Natural killer cell treated with Interleukin-12 subunit alpha and Interleukin-12 subunit beta and Interleukin-15 and Interleukin-18, amount 100 ng/mL, for 72 hours (primary cell): Measurements from ENCODE around the gene PDE11A. TPM values are rescaled to one million over a fixed set of nuclear protein-coding genes. Genes with fewer than 3 reads are reported as not detected.

Source experiments
- ATAC-seq, 2 donors: fragments of 150-1000 bp; cut with Tn5 transposase in 1 of 2; sonication (Bioruptor Pico), chemical (Tn5 transposase) in 1 of 2; 2 replicates each; pipeline ENCODE4 v1.10.0; 2021
- DNase-seq: peaks from one replicate; pipeline ENCODE4 v3.0.0; 2022; ENCODE audit warnings: low spot score
- H3K27ac Mint-ChIP-seq, 2 donors: 1 replicate in 1 of 2; 2 replicates in 1 of 2; pipeline ENCODE4 v1.8.0; 2022; ENCODE audit warnings: mixed read lengths in 2 of 2, mild to moderate bottlenecking in 1 of 2, moderate library complexity in 1 of 2
- H3K27me3 Mint-ChIP-seq, 2 donors: 1 replicate in 1 of 2; 2 replicates in 1 of 2; pipeline ENCODE4 v1.8.0; 2022; ENCODE audit warnings: mixed read lengths in 2 of 2
- H3K36me3 Mint-ChIP-seq: one replicate; pipeline ENCODE4 v1.8.0; 2022; ENCODE audit warnings: mixed read lengths
- H3K4me1 Mint-ChIP-seq, 2 donors: 1 replicate in 1 of 2; 2 replicates in 1 of 2; pipeline ENCODE4 v1.8.0; 2022; ENCODE audit warnings: low read depth in 2 of 2, mixed read lengths in 2 of 2, mild to moderate bottlenecking in 1 of 2
- H3K4me3 Mint-ChIP-seq: one replicate; pipeline ENCODE4 v1.8.0; 2022; ENCODE audit warnings: mixed read lengths
- H3K9me3 Mint-ChIP-seq: 2 replicates; pipeline ENCODE4 v1.8.0; 2022; ENCODE audit warnings: mixed read lengths
- total RNA-seq, 2 donors: library from RNA; stranded (reverse); gene quantifications; one replicate each; pipeline ENCODE4 v1.2.3, GENCODE V29; 2022

PDE11A gene
- total RNA-seq, 2 donors from 2014 or later = not detected

- Mint-ChIP-seq H3K4me1 (no peaks in the 10 kb centered on the region), H3K36me3 (no peaks in the 10 kb centered on the region)
Measured at GRCh38 chr2:177747384-177747783, 325.2 kb downstream of the PDE11A start.

DNA sequence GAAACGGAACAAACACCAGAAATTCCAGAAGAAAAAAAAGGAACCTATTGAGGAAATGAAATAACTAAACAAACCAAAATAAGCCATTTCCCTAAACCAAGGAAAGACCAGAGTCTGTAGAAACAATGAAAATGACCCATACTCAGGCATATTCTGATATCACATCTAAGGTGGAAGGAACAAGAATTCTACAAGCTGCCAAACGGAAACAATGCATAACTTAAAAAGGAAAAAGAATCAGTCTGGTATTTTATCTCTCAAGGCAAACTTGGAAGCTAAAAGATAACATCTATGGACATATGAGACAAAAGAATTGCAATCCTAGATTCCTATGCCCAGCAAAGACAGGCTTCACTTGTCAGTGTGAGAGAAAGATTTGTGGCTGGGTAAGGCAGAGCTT is 326.2 kb downstream of the PDE11A start:
- H3K27ac Mint-ChIP-seq = no peak overlapping the region

More at GRCh38 chr2:177747384-177747783, 325.2 kb downstream of the PDE11A start:
- H3K9me3 Mint-ChIP-seq = no peaks in the 10 kb centered on the region
- peaks cover 2 to 16% of the 10 kb centered on the region in 2 donors for H3K27me3 Mint-ChIP-seq
- DNase-seq = no peak
- ATAC-seq = no peak
- no peak overlapping the region for H3K27ac Mint-ChIP-seq
- H3K4me3 Mint-ChIP-seq = no peak overlapping the region

GRCh38 chr2:177745531-177745930 is 327.0 kb downstream of the PDE11A start:
- H3K27ac Mint-ChIP-seq = no peak overlapping the region
- no peaks in the 10 kb centered on the region for H3K9me3 Mint-ChIP-seq

More for the DNA sequence above, 326.2 kb downstream of the PDE11A start:
- H3K36me3 Mint-ChIP-seq = no peaks in the 10 kb centered on the region
- DNase-seq (no peak), ATAC-seq (no peak)
- H3K4me1 Mint-ChIP-seq = no peaks in the 10 kb centered on the region
- no peaks in the 10 kb centered on the region for H3K9me3 Mint-ChIP-seq
- H3K27me3 Mint-ChIP-seq = peaks cover 2 to 19% of the 10 kb centered on the region in 2 donors
- H3K4me3 Mint-ChIP-seq = no peak overlapping the region

GRCh38 chr2:177742851-177743250 is 329.7 kb downstream of the PDE11A start:
- ATAC-seq (no peak), DNase-seq (no peak)
- Mint-ChIP-seq H3K27me3 (peaks cover 6 to 19% of the 10 kb centered on the region in 2 donors), H3K4me1 (no peaks in the 10 kb centered on the region), H3K36me3 (no peaks in the 10 kb centered on the region), H3K9me3 (no peaks in the 10 kb centered on the region), H3K4me3 (no peak overlapping the region), H3K27ac (no peak overlapping the region)

More at GRCh38 chr2:177745531-177745930, 327.0 kb downstream of the PDE11A start:
- H3K36me3 Mint-ChIP-seq = no peaks in the 10 kb centered on the region
- DNase-seq (no peak), ATAC-seq (peak in 1 of 2 donors; percentile 14)
- H3K4me3 Mint-ChIP-seq = no peak overlapping the region
- peaks cover 2 to 19% of the 10 kb centered on the region in 2 donors for H3K27me3 Mint-ChIP-seq
- no peaks in the 10 kb centered on the region for H3K4me1 Mint-ChIP-seq

- Mint-ChIP-seq H3K36me3 (no peaks in the 10 kb centered on the region), H3K27ac (no peak overlapping the region), H3K4me1 (no peaks in the 10 kb centered on the region), H3K27me3 (peaks cover 6 to 17% of the 10 kb centered on the region in 2 donors), H3K9me3 (no peaks in the 10 kb centered on the region), H3K4me3 (no peak overlapping the region)
- ATAC-seq (no peak), DNase-seq (no peak)
Measured at GRCh38 chr2:177741866-177742265, 330.7 kb downstream of the PDE11A start.

DNA sequence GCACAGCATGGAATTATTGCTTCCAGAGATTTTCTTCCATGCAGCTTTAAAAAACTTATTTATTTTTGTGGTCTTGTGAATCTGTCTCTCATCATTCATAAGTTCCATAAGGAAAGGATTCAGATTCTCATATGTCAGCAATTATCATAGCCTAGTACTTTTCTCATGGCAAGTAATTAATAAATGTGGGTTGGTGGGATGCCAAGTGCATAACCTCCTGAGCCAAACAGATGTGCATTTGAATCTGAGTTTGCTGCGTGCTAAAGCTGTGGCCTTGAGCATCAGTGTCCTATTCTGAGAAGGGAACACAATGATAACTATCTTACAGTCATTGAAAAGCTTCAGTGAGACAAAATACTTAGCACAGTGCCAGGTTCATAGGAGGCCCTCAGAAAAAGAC is 331.9 kb downstream of the PDE11A start:
- Mint-ChIP-seq H3K27me3 (peaks cover 3 to 7% of the 10 kb centered on the region in 2 donors), H3K4me3 (no peak overlapping the region), H3K9me3 (no peaks in the 10 kb centered on the region), H3K36me3 (no peaks in the 10 kb centered on the region), H3K4me1 (no peaks in the 10 kb centered on the region), H3K27ac (no peak overlapping the region)
- no peak for DNase-seq
- ATAC-seq = no peak

GRCh38 chr2:177738461-177739235 is 333.9 kb downstream of the PDE11A start:
- peaks cover 11 to 26% of the 10 kb centered on the region in 2 donors for H3K27me3 Mint-ChIP-seq
- H3K9me3 Mint-ChIP-seq = no peaks in the 10 kb centered on the region
- no peaks in the 10 kb centered on the region for H3K4me1 Mint-ChIP-seq
- H3K4me3 Mint-ChIP-seq = no peak overlapping the region
- no peak overlapping the region for H3K27ac Mint-ChIP-seq
- no peaks in the 10 kb centered on the region for H3K36me3 Mint-ChIP-seq
- no peak for DNase-seq
- ATAC-seq = no peak

GRCh38 chr2:177735318-177735803 is 337.2 kb downstream of the PDE11A start:
- Mint-ChIP-seq H3K4me3 (no peak overlapping the region), H3K36me3 (no peaks in the 10 kb centered on the region), H3K27me3 (peaks cover 21 to 35% of the 10 kb centered on the region in 2 donors), H3K4me1 (no peaks in the 10 kb centered on the region), H3K27ac (no peak overlapping the region), H3K9me3 (no peaks in the 10 kb centered on the region)
- ATAC-seq (no peak), DNase-seq (no peak)

GRCh38 chr2:177733322-177733855 is 339.2 kb downstream of the PDE11A start:
- H3K4me3 Mint-ChIP-seq = no peak overlapping the region
- DNase-seq (no peak), ATAC-seq (no peak)
- no peaks in the 10 kb centered on the region for H3K36me3 Mint-ChIP-seq
- H3K9me3 Mint-ChIP-seq = no peaks in the 10 kb centered on the region
- no peaks in the 10 kb centered on the region for H3K4me1 Mint-ChIP-seq
- no peak overlapping the region for H3K27ac Mint-ChIP-seq
- H3K27me3 Mint-ChIP-seq = peaks cover 32 to 52% of the 10 kb centered on the region in 2 donors

DNA sequence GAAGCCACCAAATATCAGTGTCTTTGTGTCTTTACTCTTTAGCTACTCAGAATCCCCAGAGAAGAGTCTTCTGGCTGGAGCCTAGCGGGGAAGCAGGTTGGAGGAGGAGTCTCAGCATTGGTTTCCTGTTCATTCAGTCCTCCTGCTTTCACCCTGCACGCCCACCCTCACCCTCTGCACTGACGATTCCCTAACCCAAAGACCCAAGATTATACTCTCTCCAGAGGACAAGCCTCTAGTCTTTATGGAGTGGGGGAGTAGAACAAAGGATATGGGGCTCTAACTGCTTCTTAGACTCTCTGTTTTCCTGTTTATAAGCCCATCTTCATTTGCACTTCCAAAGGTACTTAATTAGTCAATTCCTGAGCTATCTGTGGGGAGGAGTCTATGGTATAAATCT is 341.2 kb downstream of the PDE11A start:
- no peaks in the 10 kb centered on the region for H3K9me3 Mint-ChIP-seq
- no peak for DNase-seq
- no peak for ATAC-seq
- no peaks in the 10 kb centered on the region for H3K36me3 Mint-ChIP-seq
- no peak overlapping the region for H3K27ac Mint-ChIP-seq
- H3K4me3 Mint-ChIP-seq = no peak overlapping the region
- peaks cover 36 to 66% of the 10 kb centered on the region in 2 donors for H3K27me3 Mint-ChIP-seq
- H3K4me1 Mint-ChIP-seq = no peaks in the 10 kb centered on the region

DNA sequence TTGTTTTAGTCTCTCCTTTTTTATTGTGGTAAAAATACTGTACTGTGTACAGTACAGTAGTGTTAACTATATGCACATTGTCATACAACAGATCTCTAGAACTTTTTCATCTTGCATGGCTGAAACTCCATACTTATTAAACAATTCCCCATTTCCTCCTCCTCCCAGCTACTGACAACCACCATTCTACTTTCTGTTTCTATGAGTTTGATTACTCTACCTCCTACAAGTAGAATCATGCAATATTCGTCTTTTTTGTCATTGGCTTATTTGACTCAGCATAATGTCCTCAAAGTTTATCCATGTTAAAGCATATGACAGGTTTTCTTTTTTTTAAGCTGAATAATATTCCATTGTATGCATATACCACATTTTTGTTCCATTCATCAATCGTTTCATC is 341.8 kb downstream of the PDE11A start:
- no peak for ATAC-seq
- Mint-ChIP-seq H3K4me1 (no peaks in the 10 kb centered on the region), H3K9me3 (no peaks in the 10 kb centered on the region), H3K4me3 (no peak overlapping the region), H3K36me3 (no peaks in the 10 kb centered on the region), H3K27me3 (peaks cover 39 to 72% of the 10 kb centered on the region in 2 donors), H3K27ac (no peak overlapping the region)
- no peak for DNase-seq

DNA sequence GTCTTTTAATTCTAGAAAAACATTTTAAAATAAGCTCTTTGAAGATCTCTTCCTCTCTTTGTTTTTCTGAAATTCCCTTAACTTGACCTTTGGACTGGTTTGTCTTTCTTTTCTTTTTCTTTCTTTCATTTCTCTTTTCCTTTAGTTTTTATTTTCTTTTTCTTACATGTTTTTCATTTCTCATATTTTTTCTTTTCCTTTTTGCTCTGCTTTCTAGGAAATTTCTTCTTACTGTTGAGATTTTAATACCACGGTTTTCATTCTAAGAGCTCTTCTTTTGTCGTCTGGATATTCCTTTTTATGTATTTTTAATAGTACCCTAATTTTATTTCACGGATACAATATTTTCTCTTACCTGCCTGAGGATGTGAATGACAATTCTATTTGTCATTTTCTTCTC is 342.2 kb downstream of the PDE11A start:
- no peak for ATAC-seq
- H3K27me3 Mint-ChIP-seq = peaks cover 43 to 72% of the 10 kb centered on the region in 2 donors
- DNase-seq = no peak
- no peaks in the 10 kb centered on the region for H3K4me1 Mint-ChIP-seq
- H3K36me3 Mint-ChIP-seq = no peaks in the 10 kb centered on the region
- no peak overlapping the region for H3K27ac Mint-ChIP-seq
- no peak overlapping the region for H3K4me3 Mint-ChIP-seq
- H3K9me3 Mint-ChIP-seq = no peaks in the 10 kb centered on the region

- peaks cover 39 to 66% of the 10 kb centered on the region in 2 donors for H3K27me3 Mint-ChIP-seq
- no peaks in the 10 kb centered on the region for H3K9me3 Mint-ChIP-seq
- ATAC-seq = no peak
Measured at GRCh38 chr2:177728920-177729319, 343.7 kb downstream of the PDE11A start.

DNA sequence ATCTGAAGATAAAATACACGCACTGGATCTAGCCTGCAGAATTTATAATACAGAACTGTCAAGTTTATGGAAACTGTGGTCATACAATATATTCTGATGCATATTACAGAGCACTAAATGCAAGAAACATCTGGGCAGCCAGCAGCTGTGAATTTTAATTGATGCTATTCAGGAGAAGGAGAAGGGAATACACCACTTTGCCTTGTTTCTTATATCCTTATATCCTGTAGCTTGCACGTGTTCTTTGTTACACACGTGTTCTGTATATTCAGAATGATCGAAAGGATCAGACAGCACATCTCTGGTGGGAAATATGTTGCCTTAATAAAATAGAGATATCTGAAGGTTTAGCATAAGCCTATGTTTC is 344.2 kb downstream of the PDE11A start:
- peaks cover 39 to 64% of the 10 kb centered on the region in 2 donors for H3K27me3 Mint-ChIP-seq
- H3K4me1 Mint-ChIP-seq = no peaks in the 10 kb centered on the region
- ATAC-seq (no peak), DNase-seq (no peak)
- no peaks in the 10 kb centered on the region for H3K36me3 Mint-ChIP-seq
- no peak overlapping the region for H3K27ac Mint-ChIP-seq
- H3K4me3 Mint-ChIP-seq = no peak overlapping the region
- H3K9me3 Mint-ChIP-seq = no peaks in the 10 kb centered on the region

More at GRCh38 chr2:177728920-177729319, 343.7 kb downstream of the PDE11A start:
- no peaks in the 10 kb centered on the region for H3K4me1 Mint-ChIP-seq
- H3K36me3 Mint-ChIP-seq = no peaks in the 10 kb centered on the region
- DNase-seq = no peak
- H3K27ac Mint-ChIP-seq = no peak overlapping the region
- no peak overlapping the region for H3K4me3 Mint-ChIP-seq
